LNCaP clone FGC (cell line): Measurements from ENCODE around the gene MYBPC2.

Experiments used
- DNase-seq: peaks from one replicate; pipeline ENCODE4 v3.0.0-alpha.2; 2011; ENCODE audit warnings: low read depth
- H3K4me3 ChIP-seq: 2 replicates; pipeline ENCODE4 v1.5.1; 2011; ENCODE audit warnings: mild to moderate bottlenecking, low read depth, low read length, control low read depth
- CTCF ChIP-seq: IDR thresholded peaks from 2 replicates; pipeline ENCODE4 v1.5.1; 2012; ENCODE audit warnings: mild to moderate bottlenecking; ENCODE audit not compliant: control insufficient read depth, insufficient read depth; ENCODE audit errors: extremely low read depth

MYBPC2 gene

DNA sequence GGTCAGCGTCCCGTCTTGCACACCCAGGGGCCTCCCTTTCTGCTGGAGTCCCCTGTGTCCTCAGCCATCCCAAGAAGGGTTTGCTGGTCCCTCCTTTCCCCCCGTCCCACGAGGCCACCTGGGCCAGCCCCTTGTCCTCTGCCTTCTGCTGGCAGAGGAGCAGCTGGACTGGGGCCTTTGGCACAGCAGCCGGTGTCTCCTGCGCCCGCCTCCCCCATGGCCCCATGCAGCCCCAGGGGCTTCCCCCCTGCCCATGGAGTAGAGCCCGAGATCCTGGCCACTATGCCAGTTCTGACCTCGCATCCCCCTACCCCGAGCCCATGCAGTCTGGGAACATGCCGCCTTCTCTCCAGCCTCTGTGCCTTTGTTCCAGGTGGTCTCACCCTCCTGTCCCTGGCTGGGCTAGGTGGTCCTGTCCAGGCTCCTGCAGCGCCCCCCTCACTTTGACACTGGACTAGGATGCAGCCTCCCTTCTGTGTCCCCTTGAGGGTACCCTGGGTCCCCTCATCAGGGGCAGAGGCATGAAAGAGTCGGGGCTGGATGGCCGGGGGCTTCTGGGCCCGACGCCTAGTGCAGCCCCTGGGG, 49.7 kb downstream of the MYBPC2 start:
- DNase-seq: no peak
- no peak for TF ChIP-seq CTCF
- H3K4me3 ChIP-seq: no peak overlapping the region

GRCh38 chr19:50482916-50483315, 50.2 kb downstream of the MYBPC2 start:
- TF ChIP-seq CTCF: no peak
- H3K4me3 ChIP-seq: no peak overlapping the region
- DNase-seq: no peak

- no peak for DNase-seq
- TF ChIP-seq CTCF: no peak
- H3K4me3 ChIP-seq: no peak overlapping the region
Observed at GRCh38 chr19:50485284-50485955, 52.7 kb downstream of the MYBPC2 start.

DNA sequence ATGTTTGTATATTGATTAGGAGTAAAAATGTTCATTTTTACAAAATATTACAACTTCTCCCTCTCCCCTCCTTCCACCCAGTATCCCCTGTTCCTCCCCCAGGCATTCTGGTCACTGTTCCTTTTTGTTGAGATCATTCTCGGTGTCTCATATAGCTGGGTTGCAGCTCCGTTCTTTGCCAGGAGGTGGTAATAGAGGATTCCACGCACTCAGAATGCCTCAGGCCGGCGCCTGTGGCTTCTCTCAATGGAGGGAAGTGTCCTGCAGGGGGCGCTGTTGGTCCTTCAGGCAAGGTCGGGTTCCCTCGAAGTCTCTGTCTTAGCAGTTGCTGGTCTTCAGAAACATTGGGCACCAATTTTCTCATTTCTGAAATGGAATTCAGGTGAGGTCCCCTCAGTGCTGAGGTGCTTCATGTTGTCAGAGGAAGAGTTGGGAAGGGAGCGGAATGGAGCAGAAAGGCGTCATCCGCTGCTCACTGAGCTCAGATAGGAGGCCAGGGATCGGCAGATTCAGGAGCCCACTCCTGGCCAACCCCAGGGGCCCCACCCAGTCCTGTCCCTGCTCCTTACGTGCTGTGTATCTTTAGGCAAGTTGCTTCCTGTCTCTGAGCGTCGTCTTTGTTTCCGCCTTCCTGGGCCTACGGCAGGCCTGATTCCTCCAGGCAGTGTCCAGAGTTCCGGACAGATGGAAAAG, 54.3 kb downstream of the MYBPC2 start:
- no peak for DNase-seq
- TF ChIP-seq CTCF: peak; percentile 27; the same call in 1 of the 2 replicates
- H3K4me3 ChIP-seq: no peak overlapping the region

- DNase-seq: no peak
- H3K4me3 ChIP-seq: no peak overlapping the region
- no peak for TF ChIP-seq CTCF
Observed at GRCh38 chr19:50488389-50489194, 55.9 kb downstream of the MYBPC2 start.

DNA sequence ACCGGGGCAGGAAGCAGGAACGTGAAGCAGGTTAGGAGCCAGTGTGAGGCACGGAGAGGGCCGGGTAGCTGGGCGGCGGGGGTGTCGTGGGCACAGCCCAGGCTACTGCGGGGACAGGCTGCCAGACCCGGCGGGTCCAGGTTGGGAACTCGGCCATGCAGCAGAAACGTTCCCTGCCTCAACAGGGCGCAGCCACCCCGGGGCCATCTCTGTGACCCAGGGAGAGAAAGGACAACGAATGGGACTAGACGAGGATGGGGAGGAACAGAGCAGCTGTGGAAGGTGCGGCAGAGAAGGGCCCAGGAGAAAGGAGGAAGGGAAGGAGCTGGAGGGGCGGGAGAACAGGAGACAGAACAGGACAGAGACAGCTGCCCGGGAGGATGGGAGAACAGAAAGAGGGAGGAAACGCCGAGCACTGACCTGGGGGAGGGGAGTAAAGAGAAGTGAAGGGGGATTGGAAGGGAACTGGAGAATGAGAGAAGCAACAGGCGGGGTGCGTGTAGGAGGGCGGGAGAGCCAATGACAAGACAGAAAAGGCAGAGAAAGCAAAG, 56.8 kb downstream of the MYBPC2 start:
- H3K4me3 ChIP-seq: no peak overlapping the region
- TF ChIP-seq CTCF: no peak
- DNase-seq: no peak
